ENCODE measurements around the gene ART4.

ART4 gene

DNA sequence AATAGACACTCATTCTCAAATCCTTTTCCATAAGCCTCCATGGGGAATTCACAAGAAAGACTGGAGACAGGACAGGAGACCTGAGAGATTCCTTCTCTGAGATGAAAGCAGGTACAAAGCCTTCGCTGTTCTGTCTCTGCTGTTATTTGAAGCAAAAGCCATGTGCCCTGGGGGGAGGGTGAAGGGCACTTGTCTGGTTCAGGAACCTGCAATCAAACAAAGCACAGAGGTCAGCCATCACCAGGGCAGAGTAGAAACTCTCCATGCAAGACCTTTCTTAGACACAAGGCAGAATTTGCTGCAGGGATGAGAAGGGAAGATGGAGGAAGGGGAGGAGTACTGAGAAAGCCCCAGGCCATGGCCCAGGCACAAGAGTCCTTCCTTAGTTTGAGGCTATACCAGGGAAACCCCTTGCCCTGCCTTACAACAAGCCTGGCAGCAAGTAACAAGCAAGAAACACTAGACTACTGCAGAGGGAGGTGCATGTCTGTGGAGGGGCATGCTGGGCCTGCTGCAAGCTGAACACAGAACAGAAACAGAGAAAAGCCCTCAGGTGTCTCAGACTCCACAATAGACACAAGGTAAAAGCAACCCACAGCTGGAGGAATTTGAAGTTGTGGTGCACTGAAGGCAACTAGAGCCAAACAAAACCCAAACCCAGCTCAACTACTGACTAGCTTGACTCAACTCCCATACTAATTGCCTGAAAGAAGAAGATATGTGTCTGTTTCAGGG is 7.8 kb upstream of the ART4 start:
- no peak for DNase-seq (ENCODE audit: low spot score)

DNA sequence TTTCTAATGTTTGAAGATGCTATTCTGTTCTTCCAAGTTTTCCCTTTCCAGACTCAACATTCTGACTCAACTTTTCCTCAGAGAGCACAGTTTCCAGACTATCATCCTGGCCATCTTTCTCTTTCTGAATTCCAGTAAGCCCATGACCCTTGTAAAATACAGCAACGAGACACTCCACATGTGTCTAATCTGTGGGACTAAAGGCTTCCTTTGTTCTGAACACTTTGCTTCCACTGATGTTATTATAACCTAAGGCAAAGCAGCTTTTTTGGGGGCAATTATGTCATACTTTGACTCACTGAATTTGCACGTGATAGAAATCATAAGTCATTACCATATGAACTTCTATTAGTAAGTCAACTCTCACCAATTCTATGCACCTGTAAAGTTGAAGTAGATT is 6.3 kb upstream of the ART4 start:
- no peak for DNase-seq (ENCODE audit: low spot score)

- no peak for DNase-seq (ENCODE audit: low spot score)
Measured at GRCh38 chr12:14846876-14847580, 3.7 kb upstream of the ART4 start.

GRCh38 chr12:14846042-14846587 is 2.8 kb upstream of the ART4 start:
- DNase-seq (ENCODE audit: low spot score) = no peak

- DNase-seq (ENCODE audit: low spot score) = peak; percentile 70
Measured at GRCh38 chr12:14845350-14845750, 2.0 kb upstream of the ART4 start.

DNA sequence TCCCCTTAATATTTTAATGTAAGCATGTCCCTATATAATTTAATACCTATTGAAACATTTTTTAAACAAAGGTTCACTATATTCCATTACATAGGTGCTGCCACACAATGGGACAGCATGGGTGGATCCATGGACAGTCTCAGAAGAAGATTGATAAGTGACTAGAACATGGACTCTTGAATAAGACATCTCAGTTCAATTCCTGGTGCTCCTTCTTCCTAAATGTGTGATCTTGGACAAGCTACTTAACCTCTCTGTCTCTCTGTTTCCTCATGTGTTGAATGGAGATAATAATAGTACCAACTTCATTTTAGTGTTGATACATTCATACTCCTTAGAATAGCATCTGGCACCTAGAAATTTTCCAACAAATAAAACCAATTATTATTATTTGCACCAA is 1.1 kb upstream of the ART4 start:
- no peak for DNase-seq (ENCODE audit: low spot score)

GRCh38 chr12:14842315-14842714 is 1.0 kb downstream of the ART4 start:
- DNase-seq (ENCODE audit: low spot score) = no peak

DNA sequence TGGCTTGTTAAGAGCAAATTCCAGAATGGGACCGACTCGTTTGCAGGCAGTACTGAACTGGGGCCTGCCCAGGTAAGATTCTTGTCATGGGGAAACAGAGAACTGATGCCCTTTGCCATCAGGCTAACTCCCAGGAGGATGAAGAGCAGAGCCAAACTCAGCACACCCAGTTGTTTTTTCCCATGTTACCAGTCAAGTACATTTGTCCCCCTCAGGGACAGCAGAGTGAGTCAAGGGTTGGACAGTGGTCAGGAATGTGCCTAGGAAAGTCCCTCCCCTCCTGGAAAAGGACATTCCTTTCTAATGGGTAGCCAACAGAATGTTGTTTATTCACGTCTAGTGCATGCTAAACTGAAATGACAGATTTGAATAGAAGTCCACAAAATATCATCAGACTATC is 1.6 kb downstream of the ART4 start:
- peak; percentile 69 for DNase-seq (ENCODE audit: low spot score)

- DNase-seq (ENCODE audit: low spot score) = no peak
Measured at GRCh38 chr12:14840616-14841015, 2.7 kb downstream of the ART4 start.

DNA sequence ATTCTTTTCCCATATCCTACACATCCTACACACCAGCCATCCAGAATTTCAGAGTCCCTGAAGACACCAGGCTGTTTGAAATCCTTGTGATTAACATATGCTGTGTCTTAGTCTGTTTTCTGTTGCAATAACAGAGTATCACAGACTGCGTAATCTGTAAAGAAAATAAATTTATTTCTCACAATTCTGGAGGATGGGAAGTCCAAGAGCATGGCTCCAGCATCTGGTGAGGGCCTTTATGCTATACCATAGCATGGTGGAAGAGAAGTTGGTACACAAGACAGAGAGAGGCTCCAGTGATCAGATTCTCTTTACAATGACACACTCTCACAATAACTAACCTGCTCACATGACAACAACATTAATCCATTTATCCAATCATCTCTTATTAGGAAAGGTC is 4.1 kb downstream of the ART4 start:
- DNase-seq (ENCODE audit: low spot score) = no peak

GRCh38 chr12:14836336-14837210 is 6.8 kb downstream of the ART4 start:
- peak; percentile 59 for DNase-seq (ENCODE audit: low spot score)

DNA sequence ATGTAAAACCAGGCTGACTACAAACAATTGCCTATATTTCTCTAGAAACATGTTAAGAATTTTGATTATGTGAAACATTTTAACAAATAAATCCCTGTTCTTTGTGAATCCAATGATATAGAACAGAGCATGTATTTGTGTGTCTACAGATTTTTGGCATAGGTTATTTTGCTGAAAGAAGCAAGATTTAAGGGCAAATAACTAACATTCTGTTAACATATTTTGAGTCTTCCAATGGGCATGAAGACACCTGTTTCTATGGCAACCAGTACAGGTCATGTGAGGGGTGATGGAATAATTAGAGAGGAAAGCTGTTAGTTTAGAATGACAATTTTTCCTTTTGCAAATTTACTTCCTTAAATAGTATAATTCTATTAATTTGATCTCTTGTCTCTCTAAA is 8.8 kb downstream of the ART4 start:
- DNase-seq (ENCODE audit: low spot score) = no peak

DNA sequence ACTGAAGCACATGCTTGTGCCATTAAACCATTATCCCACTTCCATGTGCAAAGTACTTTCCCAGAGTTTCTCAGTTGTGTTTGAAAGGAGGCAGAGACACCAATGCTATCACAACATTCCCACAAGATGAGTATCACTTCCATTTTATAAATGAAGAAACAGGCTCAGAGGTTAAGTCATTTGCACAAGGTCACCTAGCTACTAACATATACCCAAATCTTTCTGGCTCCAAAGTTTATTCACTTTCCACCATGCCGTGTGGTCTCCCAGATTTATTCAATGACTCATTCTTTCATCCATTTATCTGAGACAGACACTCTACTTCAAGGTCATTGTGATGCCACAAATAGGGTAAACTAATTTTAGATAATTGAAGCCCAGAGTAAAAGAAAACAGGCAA is 9.4 kb downstream of the ART4 start:
- no peak for DNase-seq (ENCODE audit: low spot score)

DNA sequence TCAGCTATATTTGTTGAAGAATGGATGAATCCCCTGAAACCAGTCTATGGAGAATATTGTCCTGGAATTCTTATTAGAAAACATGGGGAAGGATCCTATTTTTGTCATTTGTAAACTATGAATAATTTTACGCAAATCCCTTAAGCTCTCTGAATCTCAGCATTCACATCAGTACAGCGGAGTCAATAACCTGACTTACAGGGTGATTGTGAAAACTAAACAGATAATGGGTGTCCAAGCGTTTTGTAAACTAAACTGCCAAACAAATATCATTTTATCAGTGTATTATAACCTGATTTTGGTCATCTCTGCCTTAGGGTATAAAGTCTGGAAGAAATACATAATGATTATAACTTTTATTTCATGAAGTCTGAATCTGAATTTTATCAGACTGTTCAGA is 10.0 kb downstream of the ART4 start:
- no peak for DNase-seq (ENCODE audit: low spot score)

DNA sequence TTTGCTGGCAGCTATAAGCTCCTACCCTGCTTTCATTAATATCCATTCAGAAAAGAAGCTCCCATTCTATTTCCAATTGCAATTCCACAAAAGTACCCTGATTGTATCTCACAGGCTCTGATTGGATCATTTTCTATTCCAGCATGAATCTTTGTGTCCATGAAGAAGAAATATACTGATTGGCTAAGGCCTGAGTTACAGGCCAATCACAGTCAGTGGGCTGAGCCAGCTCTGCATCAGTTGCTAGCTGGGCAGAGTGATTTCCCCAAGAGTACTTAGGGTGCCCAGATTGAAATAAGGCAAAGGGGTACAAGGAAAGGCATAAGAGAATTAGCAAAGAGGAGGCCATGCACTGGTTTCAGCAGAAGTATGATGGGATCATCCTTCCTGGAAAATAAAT is 14.4 kb downstream of the ART4 start:
- DNase-seq (ENCODE audit: low spot score) = peak; percentile 36

- DNase-seq (ENCODE audit: low spot score) = no peak
Measured at GRCh38 chr12:14827043-14827442, 16.3 kb downstream of the ART4 start.

GRCh38 chr12:14826491-14826890 is 16.8 kb downstream of the ART4 start:
- DNase-seq (ENCODE audit: low spot score) = no peak

DNA sequence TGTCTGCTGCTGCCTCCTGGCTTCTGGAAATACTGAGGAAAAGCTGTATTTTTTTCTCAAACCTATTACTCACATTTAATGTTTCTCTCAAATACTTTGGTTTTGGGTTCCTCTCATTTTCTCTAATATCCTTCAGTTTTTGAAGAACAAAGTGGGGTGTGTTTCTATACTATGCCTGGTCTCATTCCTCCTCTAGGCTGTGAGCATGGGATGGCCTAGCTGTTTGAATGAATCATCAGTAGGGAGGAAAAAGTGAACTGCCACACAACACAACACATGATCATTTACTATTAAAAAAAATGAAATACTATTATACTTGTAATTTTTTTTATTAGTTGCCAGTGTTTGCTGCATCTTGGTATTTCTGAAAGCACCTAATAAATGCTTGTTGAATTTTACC is 18.1 kb downstream of the ART4 start:
- no peak for DNase-seq (ENCODE audit: low spot score)

GRCh38 chr12:14824012-14824634 is 19.2 kb downstream of the ART4 start:
- DNase-seq (ENCODE audit: low spot score) = no peak

- DNase-seq (ENCODE audit: low spot score) = no peak
Measured at GRCh38 chr12:14814014-14814413, 29.3 kb downstream of the ART4 start, which contains the start of gene SMCO3. Gene SMCO3 (minus strand): TSS chr12:14814182. CDS start chr12:14806680, 7,502 bp downstream.

DNA sequence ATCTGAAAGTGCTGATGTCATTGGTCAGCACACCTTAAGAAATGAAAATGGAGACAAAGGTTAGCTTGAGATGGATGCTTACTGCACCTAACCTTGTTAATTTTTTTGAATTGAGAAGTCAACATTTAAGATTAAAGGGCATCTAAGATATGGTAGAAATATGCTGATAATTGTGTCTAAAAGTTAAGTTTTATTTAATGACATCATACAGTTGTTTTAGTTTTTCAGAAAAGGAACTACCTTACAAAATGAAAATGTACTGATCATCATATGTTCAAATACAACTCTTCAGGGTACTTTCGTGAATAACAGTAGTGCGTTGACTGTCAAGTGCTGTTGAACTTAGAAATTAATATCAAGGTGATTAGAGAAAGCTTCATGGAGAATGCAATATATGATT is 31.8 kb downstream of the ART4 start:
- no peak for DNase-seq (ENCODE audit: low spot score)

DNA sequence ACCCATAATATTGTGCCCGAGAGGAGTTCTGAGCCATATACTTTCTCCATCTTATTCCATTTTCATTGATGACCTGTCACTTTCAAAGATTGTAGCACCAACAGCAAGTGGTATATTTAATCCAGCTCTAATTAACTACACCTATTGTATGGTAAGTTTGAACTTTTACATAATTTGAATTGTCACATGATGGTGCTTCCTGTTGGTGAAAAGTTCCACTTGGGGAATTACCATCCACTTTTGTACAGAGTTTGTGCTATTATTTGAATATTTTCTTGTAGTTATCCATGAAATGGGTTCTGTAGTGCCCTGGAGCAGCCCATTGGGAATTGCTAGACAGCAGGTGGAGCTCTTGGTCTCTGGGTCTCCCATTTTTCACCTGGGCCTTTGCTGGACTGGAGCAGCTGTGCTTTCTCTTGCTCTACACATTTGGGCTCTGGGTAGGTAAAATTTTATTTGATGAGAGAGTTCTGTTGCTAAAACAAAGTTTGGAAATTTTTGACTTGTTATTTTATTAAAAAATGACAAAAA is 32.3 kb downstream of the ART4 start:
- DNase-seq (ENCODE audit: low spot score) = peak; percentile 22
